Measurements from ENCODE around the gene SYTL3.

The SYTL3 gene

GRCh38 chr6:158687506-158687905 lies 37.7 kb downstream of the SYTL3 start:
- Histone ChIP-seq H3K27ac (ENCODE audit: low read depth, low read length) (no peak overlapping the region), H3K36me3 (ENCODE audit: control insufficient read depth, low read length) (no peaks in the 10 kb centered on the region), H3K4me1 (ENCODE audit: control insufficient read depth, low read length) (peaks cover 14% of the 10 kb centered on the region), H3K4me2 (ENCODE audit: low read length) (no peak overlapping the region), H3K9me2 (replicated peaks; ENCODE audit: control insufficient read depth, low read length) (no peaks in the 10 kb centered on the region), H3K27me3 (ENCODE audit: control insufficient read depth, low read length) (peaks cover 39% of the 10 kb centered on the region), H3K4me3 (ENCODE audit: low read length) (no peak overlapping the region), H3F3A (ENCODE audit: control insufficient read depth, insufficient read depth) (no peaks in the 10 kb centered on the region), H4K20me1 (ENCODE audit: control insufficient read depth, insufficient read depth, low read depth, low read length) (no peaks in the 10 kb centered on the region), H3K79me2 (ENCODE audit: control insufficient read depth, low read length) (no peaks in the 10 kb centered on the region), H3K9me3 (ENCODE audit: control insufficient read depth, insufficient read depth, low read length) (no peaks in the 10 kb centered on the region)
- TF ChIP-seq EZH2phosphoT487 (IDR thresholded peaks at IDR 0.05; ENCODE audit: borderline replicate concordance, low read length), result no peak
- TF ChIP-seq CTCF (IDR thresholded peaks at IDR 0.05; ENCODE audit: low read depth, low read length, poor library complexity, severe bottlenecking), result no peak

GRCh38 chr6:158688860-158689259 lies 39.0 kb downstream of the SYTL3 start:
- Histone ChIP-seq H4K20me1 (ENCODE audit: control insufficient read depth, insufficient read depth, low read depth, low read length) (no peaks in the 10 kb centered on the region), H3K4me3 (ENCODE audit: low read length) (no peak overlapping the region), H3K9me2 (replicated peaks; ENCODE audit: control insufficient read depth, low read length) (no peaks in the 10 kb centered on the region), H3K36me3 (ENCODE audit: control insufficient read depth, low read length) (no peaks in the 10 kb centered on the region), H3K9me3 (ENCODE audit: control insufficient read depth, insufficient read depth, low read length) (no peaks in the 10 kb centered on the region), H3K27me3 (ENCODE audit: control insufficient read depth, low read length) (peaks cover 35% of the 10 kb centered on the region), H3K4me1 (ENCODE audit: control insufficient read depth, low read length) (peaks cover 14% of the 10 kb centered on the region), H3K27ac (ENCODE audit: low read depth, low read length) (no peak overlapping the region), H3K4me2 (ENCODE audit: low read length) (no peak overlapping the region), H3K79me2 (ENCODE audit: control insufficient read depth, low read length) (no peaks in the 10 kb centered on the region), H3F3A (ENCODE audit: control insufficient read depth, insufficient read depth) (no peaks in the 10 kb centered on the region)
- TF ChIP-seq EZH2phosphoT487 (IDR thresholded peaks at IDR 0.05; ENCODE audit: borderline replicate concordance, low read length) (no peak), CTCF (IDR thresholded peaks at IDR 0.05; ENCODE audit: low read depth, low read length, poor library complexity, severe bottlenecking) (no peak)

- H3K4me2 ChIP-seq (ENCODE audit: low read length), result no peak overlapping the region
- H3F3A ChIP-seq (ENCODE audit: control insufficient read depth, insufficient read depth), result no peaks in the 10 kb centered on the region
- no peak overlapping the region for H3K4me3 ChIP-seq (ENCODE audit: low read length)
- H3K79me2 ChIP-seq (ENCODE audit: control insufficient read depth, low read length), result no peaks in the 10 kb centered on the region
- no peaks in the 10 kb centered on the region for H4K20me1 ChIP-seq (ENCODE audit: control insufficient read depth, insufficient read depth, low read depth, low read length)
- H3K9me2 ChIP-seq (replicated peaks; ENCODE audit: control insufficient read depth, low read length), result no peaks in the 10 kb centered on the region
- H3K27me3 ChIP-seq (ENCODE audit: control insufficient read depth, low read length), result 0 out of 2 replicates have a peak, but pooled peaks cover under 1% of the 10 kb centered on the region
- no peaks in the 10 kb centered on the region for H3K4me1 ChIP-seq (ENCODE audit: control insufficient read depth, low read length)
- H3K27ac ChIP-seq (ENCODE audit: low read depth, low read length), result no peak overlapping the region
- TF ChIP-seq EZH2phosphoT487 (IDR thresholded peaks at IDR 0.05; ENCODE audit: borderline replicate concordance, low read length), result no peak
- no peak for TF ChIP-seq CTCF (IDR thresholded peaks at IDR 0.05; ENCODE audit: low read depth, low read length, poor library complexity, severe bottlenecking)
- no peaks in the 10 kb centered on the region for H3K36me3 ChIP-seq (ENCODE audit: control insufficient read depth, low read length)
- no peaks in the 10 kb centered on the region; the same call in 1 of the 2 replicates for H3K9me3 ChIP-seq (ENCODE audit: control insufficient read depth, insufficient read depth, low read length)
These were observed 45.1 kb downstream of the SYTL3 start for GRCh38 chr6:158694913-158695312.

Data from DOHH2 (cell line).